Esophagus muscularis mucosa (tissue), 4 donors: Measurements from ENCODE around the gene MAPK8IP3. TPM values are rescaled to one million over a fixed set of nuclear protein-coding genes. Genes with fewer than 3 reads are reported as not detected.

ENCODE experiments used
- DNase-seq: peaks from one replicate; pipeline ENCODE4 v3.0.0-alpha.2; 2017; ENCODE audit errors: extremely low spot score
- H3K27ac ChIP-seq, 4 donors: fragments of 200-600 bp; sonication (generic); replicated peaks in 1 of 4; 1 replicate in 3 of 4; 2 replicates in 1 of 4; pipeline ENCODE4 v1.5.1; 2016 to 2019; ENCODE audit warnings: mild to moderate bottlenecking in 1 of 4
- H3K27me3 ChIP-seq, 4 donors: fragments of 200-600 bp; sonication (generic); one replicate each; pipeline versions ENCODE4 v1.5.1 to v1.6.0; 2016 to 2019
- H3K36me3 ChIP-seq, 4 donors: fragments of 200-600 bp; sonication (generic); one replicate each; pipeline ENCODE4 v1.5.1; 2016 to 2019
- H3K4me1 ChIP-seq, 4 donors: fragments of 200-600 bp; sonication (generic); one replicate each; pipeline ENCODE4 v1.5.1; 2016 to 2019
- H3K4me3 ChIP-seq, 4 donors: fragments of 200-600 bp; sonication (generic); 1 replicate in 2 of 4; 2 replicates in 2 of 4; pipeline ENCODE4 v1.5.1; 2016 to 2019; ENCODE audit warnings: mild to moderate bottlenecking in 4 of 4, moderate library complexity in 1 of 4
- H3K9me3 ChIP-seq, 4 donors: fragments of 200-600 bp; sonication (generic); 1 replicate in 3 of 4; 2 replicates in 1 of 4; pipeline ENCODE4 v1.5.1; 2016 to 2019
- CTCF ChIP-seq, 3 experiments: fragments of 200-600 bp in 2 of 3; fragments of 450-650 bp in 1 of 3; sonication (generic) in 2 of 3; IDR thresholded peaks; one replicate each; pipeline ENCODE4 v1.5.1; 2017 to 2019; ENCODE audit warnings: antibody characterized with exemption in 3 of 3, mild to moderate bottlenecking in 2 of 3, moderate library complexity in 1 of 3
- EP300 ChIP-seq: sonication (generic); formaldehyde crosslinking; IDR thresholded peaks from one replicate; pipeline ENCODE4 v1.6.1; 2017; ENCODE audit warnings: antibody characterized with exemption
- POLR2A ChIP-seq: fragments of 450-650 bp; IDR thresholded peaks from one replicate; pipeline ENCODE4 v1.6.1; 2017; ENCODE audit warnings: antibody characterized with exemption, moderate library complexity, mild to moderate bottlenecking, low read depth
- POLR2AphosphoS5 ChIP-seq, 2 donors: sonication (generic); formaldehyde crosslinking; IDR thresholded peaks; one replicate each; pipeline ENCODE4 v1.6.1; 2017; ENCODE audit warnings: antibody characterized with exemption in 2 of 2
- WGBS: methylation state at CpG from one replicate; pipeline ENCODE4 v1.1.5; 2018; 5-methylcytosine and 5-hydroxymethylcytosine counted together
- intact Hi-C: fragments of 100-400 bp; cut with DNase I; formaldehyde crosslinking; loops from one replicate; pipeline ENCODE4 v1.15.1; 2023
- total RNA-seq, 4 donors: library from RNA; depleted of rRNA; stranded (reverse); fragments of >200 nt; gene quantifications; one replicate each; pipeline versions ENCODE4 v1.1.0 to v1.2.1, GENCODE V29; 2016

MAPK8IP3 gene
- total RNA-seq, 4 donors from 2014 or later, result 21.5 to 36.2 (median 28.5) TPM

GRCh38 chr16:1759511-1759910 lies 53.5 kb downstream of the MAPK8IP3 start:
- TF ChIP-seq POLR2A (no peak), EP300 (no peak)
- Histone ChIP-seq H3K4me1 (peaks cover 0 to 10% (median 8%) of the 10 kb centered on the region in 4 donors), H3K27me3 (no peaks in the 10 kb centered on the region), H3K36me3 (peaks cover 18 to 97% (median 91%) of the 10 kb centered on the region in 4 donors), H3K9me3 (no peaks in the 10 kb centered on the region), H3K4me3 (no peak overlapping the region), H3K27ac (no peak overlapping the region)
- 92% methylated on average over 15 of the region's 21 CpGs for WGBS
- DNase-seq, result no peak
- intact Hi-C loops, result no loop called here

DNA sequence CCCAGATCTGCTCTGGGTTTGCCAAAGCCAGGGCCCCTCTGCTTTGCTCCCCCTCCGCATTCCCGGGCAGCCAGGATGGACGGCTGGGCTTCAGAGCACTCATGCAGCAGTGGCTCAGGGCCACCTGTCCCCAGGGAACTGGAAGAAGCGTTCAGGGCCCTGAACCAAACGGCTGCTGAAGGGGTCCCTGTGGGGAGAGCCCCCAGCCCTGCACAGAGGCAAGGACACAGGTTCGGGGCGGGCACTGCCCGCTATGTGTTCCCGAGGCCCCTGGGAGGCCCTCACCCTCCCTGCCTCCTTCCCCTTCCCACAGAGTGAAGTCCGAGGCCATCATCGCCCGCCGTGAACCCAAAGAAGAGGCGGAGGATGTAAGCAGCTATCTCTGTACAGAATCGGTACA lies 54.9 kb downstream of the MAPK8IP3 start:
- no peak overlapping the region for H3K27ac ChIP-seq
- H3K4me1 ChIP-seq, result peaks cover 0 to 10% (median 8%) of the 10 kb centered on the region in 4 donors
- H3K9me3 ChIP-seq, result no peaks in the 10 kb centered on the region
- intact Hi-C loops, result no loop called here
- WGBS, result 91% methylated on average over 7 of the region's 15 CpGs
- DNase-seq, result no peak
- no peaks in the 10 kb centered on the region for H3K27me3 ChIP-seq
- TF ChIP-seq POLR2A, result no peak
- TF ChIP-seq EP300, result no peak
- TF ChIP-seq POLR2AphosphoS5 (IDR thresholded peaks at IDR 0.05), result no peak
- no peak for TF ChIP-seq CTCF (IDR thresholded peaks at IDR 0.05)
- peaks cover 26 to 100% (median 91%) of the 10 kb centered on the region in 4 donors for H3K36me3 ChIP-seq
- H3K4me3 ChIP-seq, result no peak overlapping the region

- DNase-seq, result no peak
- H3K27ac ChIP-seq, result no peak overlapping the region
- no peak overlapping the region for H3K4me3 ChIP-seq
- intact Hi-C loops, result no loop called here
- TF ChIP-seq EP300 (no peak), CTCF (IDR thresholded peaks at IDR 0.05) (no peak), POLR2AphosphoS5 (IDR thresholded peaks at IDR 0.05) (no peak), POLR2A (no peak)
- H3K4me1 ChIP-seq, result peaks cover 0 to 10% (median 8%) of the 10 kb centered on the region in 4 donors
- H3K27me3 ChIP-seq, result no peaks in the 10 kb centered on the region
- peaks cover 33 to 100% (median 95%) of the 10 kb centered on the region in 4 donors for H3K36me3 ChIP-seq
- 86% methylated on average over 15 of the region's 15 CpGs for WGBS
- H3K9me3 ChIP-seq, result no peaks in the 10 kb centered on the region
Observed at GRCh38 chr16:1761751-1762150, 55.8 kb downstream of the MAPK8IP3 start.

- H3K4me3 ChIP-seq, result no peak overlapping the region
- no peaks in the 10 kb centered on the region for H3K9me3 ChIP-seq
- H3K27me3 ChIP-seq, result no peaks in the 10 kb centered on the region
- no peak overlapping the region for H3K27ac ChIP-seq
- peaks cover 0 to 10% (median 8%) of the 10 kb centered on the region in 4 donors for H3K4me1 ChIP-seq
- 94% methylated on average over 29 of the region's 30 CpGs for whole genome bisulfite sequencing
- no peak for TF ChIP-seq EP300
- TF ChIP-seq POLR2A, result no peak
- no peak for TF ChIP-seq POLR2AphosphoS5 (IDR thresholded peaks at IDR 0.05)
- TF ChIP-seq CTCF (IDR thresholded peaks at IDR 0.05), result no peak
- DNase-seq, result no peak
- intact Hi-C loops, result no loop called here
- H3K36me3 ChIP-seq, result peaks cover 38 to 100% (median 97%) of the 10 kb centered on the region in 4 donors
Observed at GRCh38 chr16:1762196-1762878, 56.3 kb downstream of the MAPK8IP3 start.

GRCh38 chr16:1762879-1763520 lies 57.0 kb downstream of the MAPK8IP3 start:
- Histone ChIP-seq H3K9me3 (no peaks in the 10 kb centered on the region), H3K27me3 (no peaks in the 10 kb centered on the region), H3K4me1 (peaks cover 0 to 10% (median 8%) of the 10 kb centered on the region in 4 donors), H3K36me3 (peaks cover 44 to 100% (median 97%) of the 10 kb centered on the region in 4 donors), H3K27ac (no peak overlapping the region), H3K4me3 (no peak overlapping the region)
- WGBS, result 77% methylated on average over 16 of the region's 24 CpGs
- intact Hi-C loops, result no loop called here
- DNase-seq, result no peak
- TF ChIP-seq CTCF (IDR thresholded peaks at IDR 0.05), result no peak
- no peak for TF ChIP-seq POLR2A
- no peak for TF ChIP-seq POLR2AphosphoS5 (IDR thresholded peaks at IDR 0.05)
- no peak for TF ChIP-seq EP300
